GM23338 (cell line): ENCODE measurements around the gene PDGFRA.
A peak's percentile ranks its signal among the peaks of the same experiment; 100 is the strongest.

Experiments used
- CREB1 ChIP-seq: fragments of 250-450 bp; sonication (Bioruptor Pico); IDR thresholded peaks from 2 replicates; pipeline ENCODE4 v1.5.0; 2020; ENCODE audit warnings: low read depth, mild to moderate bottlenecking, moderate library complexity
- CTCF ChIP-seq, 2 experiments: fragments of 200-600 bp in 1 of 2; sonication (generic) in 1 of 2; conservative IDR thresholded peaks; 2 replicates each; pipeline versions ENCODE4 v1.5.1 to v1.6.1; 2016 to 2017; ENCODE audit warnings: antibody characterized with exemption in 2 of 2, low read depth in 2 of 2, mild to moderate bottlenecking in 2 of 2, moderate library complexity in 1 of 2
- EZH2 ChIP-seq: fragments of 200-600 bp; sonication (generic); IDR thresholded peaks from one replicate; pipeline ENCODE4 v1.8.0; 2017; ENCODE audit warnings: antibody characterized with exemption, mild to moderate bottlenecking, low read depth; ENCODE audit not compliant: unreplicated experiment
- POLR2AphosphoS5 ChIP-seq: IDR thresholded peaks from 2 replicates; pipeline ENCODE4 v1.6.1; 2016; ENCODE audit warnings: antibody characterized with exemption, low read depth
- REST ChIP-seq: IDR thresholded peaks from one replicate; pipeline ENCODE4 v1.6.1; 2018; ENCODE audit warnings: antibody characterized with exemption; ENCODE audit not compliant: unreplicated experiment

- TF ChIP-seq CTCF (conservative IDR thresholded peaks at IDR 0.05; ENCODE audit: low read depth in 2 of 2) (no peak), POLR2AphosphoS5 (no peak), EZH2 (peak; percentile 77), REST (no peak), CREB1 (CRISPR knock-in tag) (no peak)
Measured at GRCh38 chr4:54226404-54227255, 2.5 kb upstream of the PDGFRA start.
